Measurements from ENCODE around the gene ZNF365. TPM values are rescaled to one million over a fixed set of nuclear protein-coding genes. Genes with fewer than 3 reads are reported as not detected.

The ZNF365 gene
- total and polyA plus RNA-seq, 2 of the 8 experiments (the other 6 are each of a cell fraction or from before 2014, with no cell fraction given): 0.41 to 0.43 TPM

DNA sequence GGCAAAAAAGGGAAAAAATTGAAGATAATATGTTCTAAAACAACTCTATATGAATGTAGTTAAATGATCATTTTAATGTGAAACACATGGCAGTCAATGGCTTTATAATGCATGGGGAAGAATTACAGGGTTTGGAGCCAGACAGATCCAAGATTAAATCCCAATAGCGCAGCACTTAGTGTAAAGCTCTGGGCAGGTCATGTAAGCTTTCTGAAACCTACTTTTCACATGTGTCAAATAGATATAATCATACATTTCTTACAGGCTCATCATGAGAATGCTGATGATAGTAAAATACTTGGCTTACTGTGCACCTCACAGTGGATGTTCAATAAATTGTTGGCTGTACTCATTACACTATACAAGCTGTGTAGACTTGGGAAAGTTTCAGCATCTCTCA lies 48.0 kb upstream of the ZNF365 start:
- H4K5ac ChIP-seq (ENCODE audit: insufficient read length, low read depth, low read length): no peak overlapping the region
- ChIA-PET POLR2A (ENCODE audit: partially characterized antibody) (no interaction called here), CTCF (ENCODE audit: partially characterized antibody) (interaction anchor here (1.0 kb wide), 1 partner anchor 9 kb away, joined by 3 read pairs; no protein-coding TSS in a partner anchor)
- no peak overlapping the region for H2BK20ac ChIP-seq (ENCODE audit: low read length)
- H3K79me1 ChIP-seq (ENCODE audit: low read depth, low read length): no peaks in the 10 kb centered on the region
- no peak overlapping the region for H4K91ac ChIP-seq (replicated peaks; ENCODE audit: insufficient read length, low read length)
- no peaks in the 10 kb centered on the region for H3K4me1 ChIP-seq (replicated peaks in 1 of 4; ENCODE audit: control insufficient read depth in 3 of 4, insufficient read depth in 4 of 4, low read length in 3 of 4)
- H4K20me1 ChIP-seq (replicated peaks in 1 of 2; ENCODE audit: control insufficient read depth in 1 of 2, insufficient read depth in 2 of 2, low read length in 2 of 2): no peaks in the 10 kb centered on the region
- no peak overlapping the region for H3K4ac ChIP-seq (replicated peaks; ENCODE audit: insufficient read length, low read depth, low read length)
- DNase-seq (ENCODE audit: low read depth in 1 of 2, low spot score in 2 of 2) (no peak), FAIRE-seq (no peak)
- H3K27me3 ChIP-seq (replicated peaks in 1 of 4; ENCODE audit: control insufficient read depth in 3 of 4, extremely low read depth in 1 of 4, insufficient read depth in 3 of 4, low read length in 3 of 4): no peaks in the 10 kb centered on the region
- H3K14ac ChIP-seq (ENCODE audit: insufficient read length): no peak overlapping the region
- H2BK15ac ChIP-seq (ENCODE audit: low read length): no peak overlapping the region
- no peaks in the 10 kb centered on the region for H3K23me2 ChIP-seq (ENCODE audit: low read depth, low read length)
- 94% methylated on average over 1 of the region's 1 CpG; no CpG with 5 or more reads in 1 of the 2 experiments for WGBS, 2 experiments (ENCODE audit: extremely low coverage in 1 of 2, insufficient coverage in 1 of 2, insufficient read length in 1 of 2, insufficient replicate concordance in 2 of 2, low coverage in 1 of 2, low lambda C conversion rate in 2 of 2, missing lambda C conversion rate in 1 of 2)
- no peak overlapping the region for H2AFZ ChIP-seq (ENCODE audit: low read length)
- H3K27ac ChIP-seq (ENCODE audit: low read depth, low read length): no peak overlapping the region
- H3K56ac ChIP-seq (replicated peaks; ENCODE audit: insufficient read length, low read depth, low read length): no peak overlapping the region
- no peak overlapping the region for H3K18ac ChIP-seq (ENCODE audit: extremely low read depth, low read length)
- no peak overlapping the region for H2BK120ac ChIP-seq (replicated peaks; ENCODE audit: low read depth, low read length)
- H3K9ac ChIP-seq (replicated peaks in 1 of 4; ENCODE audit: extremely low read depth in 1 of 4, low read depth in 3 of 4, low read length in 3 of 4): no peak overlapping the region
- H4K8ac ChIP-seq (ENCODE audit: extremely low read depth, insufficient read depth, low read length): no peak overlapping the region
- no peak overlapping the region for H2AK5ac ChIP-seq (ENCODE audit: low read depth, low read length)
- TF ChIP-seq RAD21 (IDR thresholded peaks at IDR 0.05 in 1 of 2, conservative IDR thresholded peaks at IDR 0.05 in 1 of 2; ENCODE audit: low read depth in 2 of 2, low read length in 2 of 2) (no peak), CREB1 (IDR thresholded peaks at IDR 0.05) (no peak), CBX5 (IDR thresholded peaks at IDR 0.05; ENCODE audit: low read depth, low read length) (no peak), TAF1 (IDR thresholded peaks at IDR 0.05; ENCODE audit: low read depth, low read length) (no peak), SAP30 (IDR thresholded peaks at IDR 0.05; ENCODE audit: insufficient read depth, insufficient replicate concordance, low read length) (no peak), TCF12 (IDR thresholded peaks at IDR 0.05; ENCODE audit: low read depth, low read length) (no peak), KDM5A (IDR thresholded peaks at IDR 0.05; ENCODE audit: low read length) (no peak), CTBP2 (IDR thresholded peaks at IDR 0.05; ENCODE audit: borderline replicate concordance, insufficient read depth, insufficient read length, low read length) (no peak)
- TF ChIP-seq, protein P1, sequence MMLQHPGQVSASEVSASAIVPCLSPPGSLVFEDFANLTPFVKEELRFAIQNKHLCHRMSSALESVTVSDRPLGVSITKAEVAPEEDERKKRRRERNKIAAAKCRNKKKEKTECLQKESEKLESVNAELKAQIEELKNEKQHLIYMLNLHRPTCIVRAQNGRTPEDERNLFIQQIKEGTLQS (IDR thresholded peaks at IDR 0.05; ENCODE audit: insufficient read depth, low read depth, low read length): no peak
- H3K9me3 ChIP-seq (ENCODE audit: insufficient read depth in 2 of 2, low read depth in 1 of 2, low read length in 1 of 2): no peaks in the 10 kb centered on the region
- H3K36me3 ChIP-seq (ENCODE audit: control insufficient read depth in 2 of 4, insufficient read depth in 4 of 4, low read length in 3 of 4): no peaks in the 10 kb centered on the region
- H2BK5ac ChIP-seq (ENCODE audit: low read depth, low read length): no peak overlapping the region
- no peak overlapping the region for H3K4me3 ChIP-seq (ENCODE audit: extremely low read depth in 1 of 4, insufficient read depth in 2 of 4, low read depth in 3 of 4, low read length in 4 of 4)
- H3K79me2 ChIP-seq (ENCODE audit: control insufficient read depth in 1 of 2, insufficient read depth in 2 of 2, low read length in 2 of 2): no peaks in the 10 kb centered on the region
- H3K23ac ChIP-seq (ENCODE audit: insufficient read length): no peak overlapping the region
- H2BK12ac ChIP-seq (ENCODE audit: low read depth, low read length): no peak overlapping the region
- no peak overlapping the region for H3K4me2 ChIP-seq (ENCODE audit: insufficient read depth in 1 of 2, low read depth in 2 of 2, low read length in 2 of 2)

Measured in H1 (cell line).